KOPT-K1 (cell line): ENCODE measurements around the gene CLDN4.
"Not testable (repeated sequence)": the region's sequence is repeated elsewhere in the genome, so short reads cannot be mapped to it uniquely, and the experiment has no call there.

Experiments used
- H3K27ac ChIP-seq: fragments of 200-600 bp; sonication (generic); 2 replicates; pipeline ENCODE4 v1.5.1; 2016; ENCODE audit warnings: antibody characterized with exemption, mild to moderate bottlenecking, low read depth, low read length; ENCODE audit not compliant: poor library complexity, severe bottlenecking
- H3K36me3 ChIP-seq: fragments of 200-600 bp; sonication (generic); 2 replicates; pipeline ENCODE4 v1.5.1; 2017; ENCODE audit warnings: antibody characterized with exemption, mild to moderate bottlenecking, low read length, moderate library complexity; ENCODE audit not compliant: insufficient read depth
- H3K9me3 ChIP-seq: fragments of 200-600 bp; sonication (generic); 2 replicates; pipeline ENCODE4 v1.5.1; 2017; ENCODE audit warnings: antibody characterized with exemption, low read length, mild to moderate bottlenecking; ENCODE audit not compliant: insufficient read depth, poor library complexity, severe bottlenecking

Gene CLDN4

DNA sequence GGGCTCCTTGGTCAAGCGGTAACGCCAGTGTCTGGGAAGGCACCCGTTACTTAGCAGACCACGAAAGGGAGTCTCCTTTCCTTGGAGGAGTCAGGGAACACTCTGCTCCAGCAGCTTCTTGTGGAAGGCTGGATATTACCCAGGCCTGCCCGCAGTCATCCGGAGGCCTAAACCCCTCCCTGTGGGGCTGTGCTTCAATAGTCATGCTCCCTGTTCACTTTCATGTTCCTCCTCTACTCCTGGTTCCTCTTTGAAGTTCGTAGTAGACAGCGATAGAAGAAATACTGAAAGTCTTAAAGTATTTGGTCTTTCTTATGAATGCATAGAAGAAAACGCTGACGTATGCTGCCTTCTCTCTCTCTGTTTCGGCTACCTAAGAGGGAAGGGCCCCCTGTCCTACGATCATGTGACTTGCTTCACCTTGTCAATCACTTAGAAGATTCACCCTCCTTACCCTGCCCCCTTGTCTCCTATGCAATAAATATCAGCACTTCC is 15.0 kb downstream of the CLDN4 start:
- H3K27ac ChIP-seq, H3K36me3 ChIP-seq, H3K9me3 ChIP-seq: not testable (repeated sequence)

- H3K27ac ChIP-seq = no peak overlapping the region
- peaks cover 9% of the 10 kb centered on the region for H3K9me3 ChIP-seq
- H3K36me3 ChIP-seq = no peaks in the 10 kb centered on the region
Measured at GRCh38 chr7:73847941-73848723, 17.3 kb downstream of the CLDN4 start.

GRCh38 chr7:73850781-73851207 is 20.0 kb downstream of the CLDN4 start:
- Histone ChIP-seq H3K9me3 (peaks cover 9% of the 10 kb centered on the region), H3K36me3 (no peaks in the 10 kb centered on the region), H3K27ac (no peak overlapping the region)

- H3K36me3 ChIP-seq = no peaks in the 10 kb centered on the region
- no peak overlapping the region for H3K27ac ChIP-seq
- H3K9me3 ChIP-seq = peaks cover 9% of the 10 kb centered on the region
Measured at GRCh38 chr7:73851410-73852338, 20.9 kb downstream of the CLDN4 start.

- H3K27ac ChIP-seq = no peak overlapping the region
Measured at GRCh38 chr7:73852500-73852899, 21.7 kb downstream of the CLDN4 start.

GRCh38 chr7:73856941-73857340 is 26.1 kb downstream of the CLDN4 start:
- no peak overlapping the region for H3K27ac ChIP-seq
- no peaks in the 10 kb centered on the region for H3K36me3 ChIP-seq
- H3K9me3 ChIP-seq = no peaks in the 10 kb centered on the region

More at GRCh38 chr7:73852500-73852899, 21.7 kb downstream of the CLDN4 start:
- no peaks in the 10 kb centered on the region for H3K36me3 ChIP-seq
- peaks cover 9% of the 10 kb centered on the region for H3K9me3 ChIP-seq

DNA sequence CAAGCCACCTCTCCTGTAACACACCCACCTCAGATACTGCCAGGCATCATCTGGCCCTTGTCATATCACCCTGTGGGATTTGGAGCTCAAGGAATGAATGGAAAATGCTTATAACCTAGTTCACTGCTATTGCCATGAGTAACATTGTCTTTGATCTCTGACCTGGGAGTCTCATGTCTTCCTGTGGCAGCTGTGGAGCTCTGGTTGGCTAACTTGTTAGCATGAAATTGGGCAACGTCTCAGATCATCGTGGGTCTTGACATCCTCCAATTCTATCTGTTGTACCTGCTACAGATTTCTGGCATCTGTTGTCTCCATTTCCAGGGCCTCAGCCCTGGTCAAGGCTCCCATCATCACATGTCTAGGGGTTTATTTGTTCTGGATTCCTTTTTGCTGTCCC is 28.0 kb downstream of the CLDN4 start:
- H3K9me3 ChIP-seq = no peaks in the 10 kb centered on the region
- no peak overlapping the region for H3K27ac ChIP-seq
- no peaks in the 10 kb centered on the region for H3K36me3 ChIP-seq

DNA sequence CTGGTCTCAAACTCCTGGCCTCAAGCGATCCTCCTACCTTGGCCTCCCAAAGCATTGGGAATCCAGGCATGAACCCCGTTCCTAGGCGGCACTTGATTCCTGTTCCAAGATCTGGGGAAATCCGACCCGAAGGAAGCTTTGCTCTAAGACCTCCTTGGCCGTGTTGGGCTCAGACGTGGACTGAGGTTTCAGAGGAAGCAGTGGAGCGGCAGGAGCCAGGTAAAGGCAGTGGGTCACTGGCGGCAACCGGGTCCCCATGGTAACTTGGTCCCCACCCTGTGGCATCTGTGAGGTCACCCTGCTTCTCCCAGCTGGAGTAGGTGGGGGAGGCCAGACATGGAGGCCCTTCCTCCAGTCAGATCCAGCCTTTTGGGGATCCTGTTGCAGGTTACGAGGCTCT is 30.1 kb downstream of the CLDN4 start, which contains the start of gene TMEM270:
Gene TMEM270, plus strand, starts transcription at position 301 of the 400 bp plus-strand sequence. Its CDS starts 36 bp downstream, at position 337.
- H3K9me3 ChIP-seq = no peaks in the 10 kb centered on the region
- H3K27ac ChIP-seq = no peak within 1 kb of the TSS
- H3K36me3 ChIP-seq = no peaks in the 10 kb centered on the region

DNA sequence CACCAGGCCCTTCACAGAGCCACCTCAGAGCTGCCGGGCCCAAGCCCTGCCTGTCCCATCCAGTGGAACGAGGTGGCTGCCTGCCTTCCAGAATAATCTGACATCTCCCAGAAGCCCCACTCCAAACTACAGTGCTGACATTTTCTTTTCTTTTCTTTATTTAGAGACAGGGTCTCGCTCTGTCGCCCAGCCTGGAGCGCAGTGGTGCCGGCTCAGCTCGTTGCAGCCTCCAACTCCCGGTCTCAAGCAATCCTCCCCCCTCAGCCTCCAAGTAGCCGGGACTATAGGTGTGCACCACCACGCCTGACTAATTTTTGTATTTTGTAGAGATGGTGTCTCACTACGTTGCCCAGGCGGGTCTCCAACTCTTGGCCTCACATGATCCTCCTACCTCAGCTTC is 30.5 kb downstream of the CLDN4 start:
- Histone ChIP-seq H3K36me3 (no peaks in the 10 kb centered on the region), H3K9me3 (no peaks in the 10 kb centered on the region)

DNA sequence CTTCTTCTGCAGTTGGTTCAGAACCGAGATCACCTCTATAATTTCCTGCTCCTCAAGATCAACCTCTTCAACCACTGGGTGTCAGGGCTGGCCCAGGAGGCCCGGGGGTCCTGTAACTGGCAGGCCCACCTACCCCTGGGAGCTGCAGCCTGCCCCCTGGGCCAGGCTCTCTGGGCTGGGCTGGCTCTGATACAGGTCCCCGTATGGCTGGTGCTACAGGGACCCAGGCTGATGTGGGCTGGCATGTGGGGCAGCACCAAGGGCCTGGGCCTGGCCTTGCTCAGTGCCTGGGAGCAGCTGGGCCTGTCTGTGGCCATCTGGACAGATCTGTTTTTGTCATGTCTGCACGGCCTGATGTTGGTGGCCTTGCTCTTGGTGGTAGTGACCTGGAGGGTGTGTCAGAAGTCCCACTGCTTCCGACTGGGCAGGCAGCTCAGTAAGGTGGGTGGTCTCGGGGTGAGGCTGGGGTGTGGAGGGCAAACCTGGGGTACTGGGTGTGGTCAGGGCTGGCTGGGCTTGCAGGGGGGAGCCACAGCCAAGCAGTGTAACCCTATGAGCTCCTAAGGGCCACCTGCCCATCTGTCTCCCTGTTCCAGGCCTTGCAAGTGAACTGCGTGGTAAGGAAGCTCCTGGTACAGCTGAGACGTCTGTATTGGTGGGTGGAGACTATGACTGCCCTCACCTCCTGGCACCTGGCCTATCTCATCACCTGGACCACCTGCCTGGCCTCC is 34.4 kb downstream of the CLDN4 start:
- Histone ChIP-seq H3K9me3 (no peaks in the 10 kb centered on the region), H3K36me3 (no peaks in the 10 kb centered on the region), H3K27ac (no peak overlapping the region)

More for the DNA sequence above, 30.5 kb downstream of the CLDN4 start:
- no peak overlapping the region for H3K27ac ChIP-seq

DNA sequence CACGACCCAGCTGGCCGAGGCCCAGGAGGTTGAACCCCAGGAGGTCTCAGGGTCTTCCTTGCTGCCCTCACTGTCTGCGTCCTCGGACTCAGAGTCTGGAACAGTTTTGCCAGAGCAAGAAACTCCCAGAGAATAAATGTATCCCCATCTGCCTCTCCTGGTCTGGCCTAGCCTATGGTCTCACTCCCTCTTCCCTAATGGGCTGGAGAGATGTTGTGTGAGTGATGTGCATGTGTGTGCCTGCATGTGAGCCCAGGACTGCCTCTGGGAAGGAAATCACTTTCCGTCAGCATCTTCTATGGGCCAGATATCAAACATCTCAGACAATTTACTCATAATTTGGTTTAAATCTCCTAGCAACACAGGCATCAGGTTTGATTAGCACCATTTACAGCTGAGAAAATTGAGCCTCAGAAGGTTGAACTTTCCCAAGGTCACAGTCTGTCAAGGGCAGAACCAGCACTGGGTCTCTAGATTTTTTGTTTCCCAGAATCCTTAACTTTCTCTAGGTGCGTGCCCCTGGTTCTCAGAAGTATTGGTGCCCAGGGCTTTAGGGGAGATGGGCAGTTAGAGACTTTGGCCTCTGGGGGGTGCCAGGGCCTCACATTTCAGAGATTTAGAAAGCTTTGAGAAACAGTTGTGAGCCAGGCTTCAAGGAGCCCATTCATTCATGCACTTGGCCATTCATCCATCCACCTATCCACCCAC is 35.1 kb downstream of the CLDN4 start:
- H3K36me3 ChIP-seq = no peaks in the 10 kb centered on the region
- H3K9me3 ChIP-seq = no peaks in the 10 kb centered on the region
- H3K27ac ChIP-seq = no peak overlapping the region

DNA sequence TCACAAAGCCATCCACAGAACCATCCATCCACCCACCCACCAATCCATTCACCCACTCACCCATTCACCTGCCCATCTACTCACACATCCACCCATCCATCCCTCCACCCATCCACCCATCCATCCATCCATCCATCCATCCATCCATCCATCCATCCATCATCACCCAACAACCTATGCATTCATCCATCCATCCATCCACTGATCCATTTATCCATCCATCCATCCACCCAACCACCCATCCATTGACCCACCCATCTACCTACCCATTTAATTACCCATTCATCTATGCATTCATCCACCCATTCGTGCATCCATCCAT is 35.6 kb downstream of the CLDN4 start:
- no peaks in the 10 kb centered on the region for H3K9me3 ChIP-seq
- H3K36me3 ChIP-seq = no peaks in the 10 kb centered on the region
- no peak overlapping the region for H3K27ac ChIP-seq

DNA sequence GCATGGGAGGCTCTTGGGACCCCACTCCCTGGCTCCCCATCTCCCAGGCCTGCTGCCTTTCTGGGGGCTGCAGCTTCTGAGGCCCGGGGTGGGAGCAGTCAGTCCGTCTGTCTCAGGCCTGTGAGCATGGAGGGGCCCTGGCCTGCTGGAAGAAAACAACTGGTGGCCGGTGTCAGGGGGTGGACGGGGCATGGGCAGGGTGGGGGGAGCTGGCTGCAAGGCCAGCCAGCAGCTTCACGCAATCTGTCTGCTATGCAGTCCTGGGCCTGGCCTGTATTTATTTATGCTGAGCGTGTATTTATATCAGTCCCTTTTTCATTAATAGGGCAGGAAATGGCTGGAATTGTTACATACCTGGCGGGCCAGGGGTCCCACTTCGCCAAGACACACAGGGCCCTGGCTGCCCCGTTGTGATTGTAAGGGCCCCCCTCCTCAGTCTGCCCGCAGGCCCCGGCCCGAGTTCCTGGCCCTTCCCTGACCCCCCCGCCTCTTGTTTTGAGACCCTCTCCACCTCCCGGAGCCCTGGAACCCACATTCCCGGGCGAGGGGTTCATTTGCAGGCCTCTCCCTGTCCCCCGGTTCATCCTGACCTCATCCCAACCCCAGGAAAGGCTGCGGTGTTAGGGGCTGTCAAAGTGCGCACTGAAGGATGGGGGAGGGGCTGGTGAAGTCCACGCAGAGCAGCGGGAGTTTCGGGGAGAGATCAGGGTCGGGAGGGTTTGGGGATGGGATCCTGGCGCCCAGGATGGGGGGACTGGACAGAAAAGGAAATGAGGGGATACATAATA is 38.4 kb downstream of the CLDN4 start:
- Histone ChIP-seq H3K36me3 (no peaks in the 10 kb centered on the region), H3K9me3 (no peaks in the 10 kb centered on the region), H3K27ac (no peak overlapping the region)

- no peaks in the 10 kb centered on the region for H3K9me3 ChIP-seq
- no peaks in the 10 kb centered on the region for H3K36me3 ChIP-seq
- no peak overlapping the region for H3K27ac ChIP-seq
Measured at GRCh38 chr7:73870041-73870492, 39.3 kb downstream of the CLDN4 start.
